ENCODE measurements around the gene AARSD1.
"Not testable (repeated sequence)": the region's sequence is repeated elsewhere in the genome, so short reads cannot be mapped to it uniquely, and the experiment has no call there.

The AARSD1 gene

DNA sequence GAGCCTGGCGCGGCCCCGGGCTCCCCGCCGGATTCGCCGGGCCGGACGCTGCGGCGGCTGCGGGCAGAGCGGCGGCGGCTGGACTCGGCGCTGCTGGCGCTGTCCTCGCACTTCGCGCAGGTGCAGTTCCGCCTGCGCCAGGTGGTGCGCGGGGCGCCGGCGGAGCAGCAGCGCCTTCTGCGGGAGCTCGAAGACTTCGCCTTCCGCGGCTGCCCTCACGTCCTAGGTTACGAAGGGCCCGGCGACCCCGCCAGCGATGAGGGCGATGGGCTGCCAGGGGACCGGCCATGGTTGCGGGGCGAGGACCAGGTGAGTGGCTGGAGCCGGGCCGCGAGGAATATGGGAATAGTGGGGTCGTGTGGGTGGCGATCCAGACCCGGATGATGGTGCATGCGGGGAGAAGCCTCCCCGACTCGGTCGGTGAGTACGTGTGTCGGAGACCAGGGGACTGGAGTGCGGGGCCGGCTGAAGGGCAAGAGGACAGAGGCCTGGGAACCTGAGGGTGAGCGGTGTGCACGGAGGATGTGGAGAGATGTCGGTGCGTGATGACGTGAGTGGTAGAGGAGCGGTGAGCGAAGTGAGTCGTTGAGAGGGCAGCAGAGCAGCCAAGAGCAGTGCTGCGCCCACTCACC lies 16.6 kb upstream of the AARSD1 start:
- DNase-seq, result peak; percentile 42
- peaks cover 9% of the 10 kb centered on the region for H3K36me3 ChIP-seq
- TF ChIP-seq, protein P1, sequence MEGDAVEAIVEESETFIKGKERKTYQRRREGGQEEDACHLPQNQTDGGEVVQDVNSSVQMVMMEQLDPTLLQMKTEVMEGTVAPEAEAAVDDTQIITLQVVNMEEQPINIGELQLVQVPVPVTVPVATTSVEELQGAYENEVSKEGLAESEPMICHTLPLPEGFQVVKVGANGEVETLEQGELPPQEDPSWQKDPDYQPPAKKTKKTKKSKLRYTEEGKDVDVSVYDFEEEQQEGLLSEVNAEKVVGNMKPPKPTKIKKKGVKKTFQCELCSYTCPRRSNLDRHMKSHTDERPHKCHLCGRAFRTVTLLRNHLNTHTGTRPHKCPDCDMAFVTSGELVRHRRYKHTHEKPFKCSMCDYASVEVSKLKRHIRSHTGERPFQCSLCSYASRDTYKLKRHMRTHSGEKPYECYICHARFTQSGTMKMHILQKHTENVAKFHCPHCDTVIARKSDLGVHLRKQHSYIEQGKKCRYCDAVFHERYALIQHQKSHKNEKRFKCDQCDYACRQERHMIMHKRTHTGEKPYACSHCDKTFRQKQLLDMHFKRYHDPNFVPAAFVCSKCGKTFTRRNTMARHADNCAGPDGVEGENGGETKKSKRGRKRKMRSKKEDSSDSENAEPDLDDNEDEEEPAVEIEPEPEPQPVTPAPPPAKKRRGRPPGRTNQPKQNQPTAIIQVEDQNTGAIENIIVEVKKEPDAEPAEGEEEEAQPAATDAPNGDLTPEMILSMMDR (IDR thresholded peaks at IDR 0.05; ENCODE audit: low read depth, low read length), result no peak
- H3K9me3 ChIP-seq, result no peaks in the 10 kb centered on the region
- peaks cover 5% of the 10 kb centered on the region; the same call in 1 of the 2 replicates for H3K4me1 ChIP-seq
- H3K27me3 ChIP-seq, result no peaks in the 10 kb centered on the region
- H3K4me3 ChIP-seq (ENCODE audit: low read depth, low read length), result peak overlapping the region; percentile 92

DNA sequence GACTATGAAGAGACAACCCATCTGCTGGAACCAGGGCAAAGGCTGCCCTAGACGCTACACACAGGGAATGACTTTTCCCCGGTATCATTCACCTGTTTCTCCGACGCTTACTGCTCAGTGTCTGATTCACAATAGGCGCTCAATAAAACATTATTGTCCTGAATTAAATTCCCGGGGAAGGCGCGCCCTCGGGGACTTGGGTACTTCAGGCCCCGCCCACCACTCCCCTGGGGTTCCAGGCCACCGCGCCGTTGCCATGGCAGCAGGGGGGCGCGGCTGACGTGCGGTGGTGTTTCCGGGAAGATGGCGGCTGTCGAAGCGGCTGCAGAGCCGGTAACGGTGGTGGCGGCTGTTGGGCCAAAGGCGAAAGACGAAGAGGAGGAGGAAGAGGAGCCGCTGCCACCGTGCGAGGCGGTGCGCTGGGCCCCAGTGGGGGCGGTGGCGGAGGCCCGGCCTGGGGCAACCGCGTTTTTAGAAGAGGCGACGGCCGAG lies 16.1 kb upstream of the AARSD1 start, which contains the start of gene RUNDC1:
Gene RUNDC1 (plus strand): TSS at position 292 of the 492 bp plus-strand sequence. CDS start 12 bp downstream, at position 304.
- H3K27me3 ChIP-seq, result no peaks in the 10 kb centered on the region
- TF ChIP-seq, protein P1 (IDR thresholded peaks at IDR 0.05; ENCODE audit: low read depth, low read length), result no peak
- H3K4me3 ChIP-seq (ENCODE audit: low read depth, low read length), result peak within 1 kb of the TSS; percentile 92
- no peaks in the 10 kb centered on the region for H3K9me3 ChIP-seq
- H3K4me1 ChIP-seq, result peaks cover 5% of the 10 kb centered on the region; the same call in 1 of the 2 replicates
- peaks cover 5% of the 10 kb centered on the region for H3K36me3 ChIP-seq
- DNase-seq, result peak; percentile 96

DNA sequence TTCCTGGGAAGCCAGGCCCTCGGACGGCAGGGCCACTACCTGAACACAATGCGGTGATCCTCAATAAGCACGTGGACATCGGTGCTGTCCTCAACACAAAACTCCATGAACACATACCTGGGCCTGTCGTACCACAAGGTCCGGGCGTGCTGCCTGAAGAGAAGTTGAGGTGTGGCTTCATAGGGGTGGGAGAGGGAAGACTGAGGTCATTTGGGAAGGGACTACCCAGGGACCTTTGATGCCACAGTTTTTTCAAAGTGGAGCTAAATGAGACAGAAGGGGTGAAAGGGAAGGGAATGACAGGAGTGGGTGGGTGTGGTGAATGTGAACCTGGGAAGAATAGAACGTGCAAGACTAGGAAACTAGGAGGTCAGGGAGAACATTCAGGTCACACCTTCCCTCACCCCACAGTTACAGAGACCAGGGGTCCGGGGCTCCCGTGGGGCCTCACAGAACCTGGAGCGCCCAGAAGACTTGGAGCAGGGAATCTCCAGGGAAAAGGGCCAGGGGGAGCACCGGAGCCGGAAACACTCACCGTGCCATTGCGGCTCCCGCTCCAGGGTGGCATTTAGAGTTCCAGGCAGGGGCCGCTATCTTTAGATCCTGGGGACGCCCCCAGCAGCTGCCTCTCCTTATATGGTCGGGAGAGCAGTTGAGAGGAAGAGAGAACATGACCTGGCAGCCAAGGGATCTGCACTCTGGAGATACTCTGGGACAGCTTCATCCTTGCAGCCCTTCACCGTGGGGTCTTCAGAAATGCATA lies 15.4 kb upstream of the AARSD1 start, which contains the start of gene PTGES3L:
Gene PTGES3L (minus strand): TSS at position 570 of the 763 bp plus-strand sequence. CDS start 27 bp downstream, at position 543.
- no peaks in the 10 kb centered on the region for H3K27me3 ChIP-seq
- peak; percentile 89 for DNase-seq
- TF ChIP-seq, protein P1 (IDR thresholded peaks at IDR 0.05; ENCODE audit: low read depth, low read length), result no peak
- H3K4me1 ChIP-seq, result peaks cover 5% of the 10 kb centered on the region; the same call in 1 of the 2 replicates
- peak within 1 kb of the TSS; percentile 92 for H3K4me3 ChIP-seq (ENCODE audit: low read depth, low read length)
- no peaks in the 10 kb centered on the region for H3K9me3 ChIP-seq
- no peaks in the 10 kb centered on the region; the same call in 1 of the 2 replicates for H3K36me3 ChIP-seq

DNA sequence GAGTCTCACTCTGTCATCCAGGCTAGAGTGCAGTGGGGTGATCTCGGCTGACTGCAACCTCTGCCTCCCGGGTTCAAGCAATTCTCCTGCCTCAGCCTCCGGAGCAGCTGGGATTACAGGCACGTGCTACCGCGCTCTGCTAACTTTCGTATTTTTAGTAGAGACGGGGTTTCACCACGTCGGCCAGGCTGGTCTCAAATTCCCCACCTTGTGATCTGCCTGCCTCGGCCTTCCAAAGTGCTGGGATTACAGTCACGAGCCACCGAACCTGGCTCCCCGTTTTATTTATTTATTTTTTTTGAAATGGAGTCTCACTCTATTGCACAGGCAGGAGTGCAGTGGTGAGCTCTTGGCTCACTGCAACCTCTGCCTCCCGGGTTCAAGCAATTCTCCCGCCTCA lies 11.4 kb upstream of the AARSD1 start:
- not testable (repeated sequence) for DNase-seq; H3K27me3 ChIP-seq; H3K4me3 ChIP-seq (ENCODE audit: low read depth, low read length); H3K4me1 ChIP-seq; H3K36me3 ChIP-seq; H3K9me3 ChIP-seq

DNA sequence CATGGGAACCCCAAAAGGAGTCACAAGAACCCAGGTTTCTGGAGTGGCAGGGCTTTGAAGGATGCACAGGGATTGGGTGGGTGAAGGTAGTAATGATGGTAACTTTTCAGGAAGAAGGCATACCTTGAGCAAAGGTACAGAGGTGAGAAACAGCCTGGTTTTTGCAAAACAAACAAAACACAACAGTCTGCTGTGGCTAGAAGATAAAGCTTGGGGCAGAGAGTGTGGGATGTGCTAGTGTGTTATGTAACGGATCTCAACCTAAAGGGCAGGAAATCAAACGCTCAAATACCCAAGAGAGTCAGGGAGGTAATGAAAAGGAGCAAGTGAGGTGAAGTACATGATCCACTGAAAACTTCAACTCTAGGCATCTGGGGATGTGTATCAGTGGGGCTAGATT lies 11.0 kb upstream of the AARSD1 start:
- no peaks in the 10 kb centered on the region for H3K27me3 ChIP-seq
- peaks cover 5% of the 10 kb centered on the region; the same call in 1 of the 2 replicates for H3K4me1 ChIP-seq
- H3K9me3 ChIP-seq, result no peaks in the 10 kb centered on the region
- TF ChIP-seq, protein P1 (IDR thresholded peaks at IDR 0.05; ENCODE audit: low read depth, low read length), result no peak
- no peaks in the 10 kb centered on the region for H3K36me3 ChIP-seq
- H3K4me3 ChIP-seq (ENCODE audit: low read depth, low read length), result no peak overlapping the region
- DNase-seq, result no peak

DNA sequence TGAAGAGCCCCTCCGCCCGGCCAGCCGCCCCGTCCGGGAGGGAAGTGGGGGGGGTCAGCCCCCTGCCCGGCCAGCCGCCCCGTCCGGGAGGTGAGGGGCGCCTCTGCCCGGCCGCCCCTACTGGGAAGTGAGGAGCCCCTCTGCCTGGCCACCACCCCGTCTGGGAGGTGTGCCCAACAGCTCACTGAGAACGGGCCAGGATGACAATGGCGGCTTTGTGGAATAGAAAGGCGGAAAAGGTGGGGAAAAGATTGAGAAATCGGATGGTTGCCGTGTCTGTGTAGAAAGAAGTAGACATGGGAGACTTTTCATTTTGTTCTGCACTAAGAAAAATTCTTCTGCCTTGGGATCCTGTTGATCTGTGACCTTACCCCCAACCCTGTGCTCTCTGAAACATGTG lies 9.1 kb upstream of the AARSD1 start:
- not testable (repeated sequence) for H3K27me3 ChIP-seq; H3K9me3 ChIP-seq; H3K36me3 ChIP-seq; H3K4me1 ChIP-seq; H3K4me3 ChIP-seq (ENCODE audit: low read depth, low read length); DNase-seq

DNA sequence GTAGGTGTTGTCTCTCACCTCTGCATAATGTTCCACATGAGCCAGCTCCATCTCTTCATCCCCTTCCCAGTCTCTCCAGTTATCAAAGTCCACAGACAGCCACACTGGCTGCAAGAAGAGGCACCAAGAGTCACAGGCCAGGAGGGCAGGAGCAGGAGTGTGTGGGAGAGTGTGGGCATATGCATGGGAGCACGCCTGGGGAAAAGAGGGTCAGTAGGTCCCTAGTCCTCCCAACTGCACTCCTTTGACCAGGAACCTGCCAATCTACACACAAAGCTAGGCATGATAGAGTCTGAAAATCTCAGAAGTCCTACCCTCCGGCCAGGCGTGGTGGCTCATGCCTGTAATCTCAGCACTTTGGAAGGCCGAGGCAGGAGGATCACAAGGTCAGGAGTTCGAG lies 7.3 kb upstream of the AARSD1 start:
- TF ChIP-seq, protein P1 (IDR thresholded peaks at IDR 0.05; ENCODE audit: low read depth, low read length), result no peak
- DNase-seq, result no peak
- Histone ChIP-seq H3K27me3 (no peaks in the 10 kb centered on the region), H3K9me3 (no peaks in the 10 kb centered on the region), H3K4me3 (ENCODE audit: low read depth, low read length) (no peak overlapping the region), H3K4me1 (no peaks in the 10 kb centered on the region), H3K36me3 (no peaks in the 10 kb centered on the region)

All from BE2C (cell line).